ENCODE results near the gene SLC35E3. TPM values are rescaled to one million over a fixed set of nuclear protein-coding genes. Genes with fewer than 3 reads are reported as not detected.

SLC35E3 gene
- total RNA-seq, 1 experiment from 2014 or later: 4.9 TPM

DNA sequence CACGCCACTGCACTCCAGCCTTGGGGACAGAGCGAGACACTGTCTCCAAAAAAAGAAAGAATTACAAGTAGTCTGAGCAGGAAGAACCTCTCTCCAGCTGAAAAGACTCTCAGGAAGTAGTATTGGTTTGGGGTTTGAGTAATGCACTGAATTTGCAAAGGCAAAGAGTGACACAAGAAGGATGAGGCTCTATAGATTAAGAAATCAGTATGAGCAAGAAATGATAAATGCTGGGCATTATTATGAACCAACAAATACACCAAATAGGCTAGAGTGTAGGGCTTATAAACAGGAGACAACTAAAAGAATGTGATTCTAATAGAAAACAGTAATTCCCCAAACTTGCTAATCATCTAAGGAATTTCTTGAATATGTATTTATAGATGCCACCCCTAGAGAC, 2.6 kb upstream of the SLC35E3 start:
- POLR2A ChIA-PET: no interaction called here
- no TSS peak for BruUV-seq (replicated peaks)

More for the DNA sequence above, 2.6 kb upstream of the SLC35E3 start:
- no peak for ATAC-seq
- Histone ChIP-seq H3K27ac (ENCODE audit: low read depth, low read length) (no peak overlapping the region), H3K36me3 (ENCODE audit: control insufficient read depth in 1 of 2, insufficient read depth in 2 of 2, low read length in 2 of 2) (peaks cover 7 to 20% of the 10 kb centered on the region in 2 experiments; a peak in 2 of 4 replicates), H2AFZ (ENCODE audit: low read depth, low read length, poor library complexity, severe bottlenecking) (no peak overlapping the region), H3K4me3 (replicated peaks in 1 of 2; ENCODE audit: low read depth in 1 of 2, low read length in 2 of 2) (no peak overlapping the region), H3K4me1 (ENCODE audit: control insufficient read depth in 1 of 2, insufficient read depth in 2 of 2, low read length in 2 of 2) (peaks cover 0 to 11% of the 10 kb centered on the region in 2 experiments; a peak in 1 of 4 replicates), H3K4me2 (ENCODE audit: low read length) (no peak overlapping the region), H3K27me3 (ENCODE audit: insufficient read depth, low read length) (no peaks in the 10 kb centered on the region), H3K9ac (ENCODE audit: low read length) (no peak overlapping the region), H3K9me2 (ENCODE audit: insufficient read depth) (no peaks in the 10 kb centered on the region), H3K79me2 (ENCODE audit: insufficient read depth, low read length) (peaks cover 12% of the 10 kb centered on the region), H3K9me3 (ENCODE audit: control insufficient read depth in 1 of 2, insufficient read depth in 1 of 2, low read depth in 1 of 2, low read length in 2 of 2) (no peaks in the 10 kb centered on the region), H4K20me1 (ENCODE audit: insufficient read depth) (no peaks in the 10 kb centered on the region)
- ChIA-PET RAD21 (ENCODE audit: low non-redundant PET in 1 of 2, low total read pairs in 2 of 2, uncharacterized antibody in 2 of 2, unreplicated experiment in 2 of 2) (no interaction called here), CTCF (no interaction called here)
- TF ChIP-seq YY1 (IDR thresholded peaks at IDR 0.05; ENCODE audit: extremely low read depth, insufficient replicate concordance, low read depth, low read length): no peak
- TF ChIP-seq, protein P1, sequence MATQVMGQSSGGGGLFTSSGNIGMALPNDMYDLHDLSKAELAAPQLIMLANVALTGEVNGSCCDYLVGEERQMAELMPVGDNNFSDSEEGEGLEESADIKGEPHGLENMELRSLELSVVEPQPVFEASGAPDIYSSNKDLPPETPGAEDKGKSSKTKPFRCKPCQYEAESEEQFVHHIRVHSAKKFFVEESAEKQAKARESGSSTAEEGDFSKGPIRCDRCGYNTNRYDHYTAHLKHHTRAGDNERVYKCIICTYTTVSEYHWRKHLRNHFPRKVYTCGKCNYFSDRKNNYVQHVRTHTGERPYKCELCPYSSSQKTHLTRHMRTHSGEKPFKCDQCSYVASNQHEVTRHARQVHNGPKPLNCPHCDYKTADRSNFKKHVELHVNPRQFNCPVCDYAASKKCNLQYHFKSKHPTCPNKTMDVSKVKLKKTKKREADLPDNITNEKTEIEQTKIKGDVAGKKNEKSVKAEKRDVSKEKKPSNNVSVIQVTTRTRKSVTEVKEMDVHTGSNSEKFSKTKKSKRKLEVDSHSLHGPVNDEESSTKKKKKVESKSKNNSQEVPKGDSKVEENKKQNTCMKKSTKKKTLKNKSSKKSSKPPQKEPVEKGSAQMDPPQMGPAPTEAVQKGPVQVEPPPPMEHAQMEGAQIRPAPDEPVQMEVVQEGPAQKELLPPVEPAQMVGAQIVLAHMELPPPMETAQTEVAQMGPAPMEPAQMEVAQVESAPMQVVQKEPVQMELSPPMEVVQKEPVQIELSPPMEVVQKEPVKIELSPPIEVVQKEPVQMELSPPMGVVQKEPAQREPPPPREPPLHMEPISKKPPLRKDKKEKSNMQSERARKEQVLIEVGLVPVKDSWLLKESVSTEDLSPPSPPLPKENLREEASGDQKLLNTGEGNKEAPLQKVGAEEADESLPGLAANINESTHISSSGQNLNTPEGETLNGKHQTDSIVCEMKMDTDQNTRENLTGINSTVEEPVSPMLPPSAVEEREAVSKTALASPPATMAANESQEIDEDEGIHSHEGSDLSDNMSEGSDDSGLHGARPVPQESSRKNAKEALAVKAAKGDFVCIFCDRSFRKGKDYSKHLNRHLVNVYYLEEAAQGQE (IDR thresholded peaks at IDR 0.05; ENCODE audit: low read depth): no peak
- TF ChIP-seq ZFX (IDR thresholded peaks at IDR 0.05): no peak
- no peak for TF ChIP-seq RAD21 (IDR thresholded peaks at IDR 0.05; ENCODE audit: low read depth)
- no peak for TF ChIP-seq POLR2AphosphoS5 (IDR thresholded peaks at IDR 0.05; ENCODE audit: low read depth, low read length)
- TF ChIP-seq, protein P2, sequence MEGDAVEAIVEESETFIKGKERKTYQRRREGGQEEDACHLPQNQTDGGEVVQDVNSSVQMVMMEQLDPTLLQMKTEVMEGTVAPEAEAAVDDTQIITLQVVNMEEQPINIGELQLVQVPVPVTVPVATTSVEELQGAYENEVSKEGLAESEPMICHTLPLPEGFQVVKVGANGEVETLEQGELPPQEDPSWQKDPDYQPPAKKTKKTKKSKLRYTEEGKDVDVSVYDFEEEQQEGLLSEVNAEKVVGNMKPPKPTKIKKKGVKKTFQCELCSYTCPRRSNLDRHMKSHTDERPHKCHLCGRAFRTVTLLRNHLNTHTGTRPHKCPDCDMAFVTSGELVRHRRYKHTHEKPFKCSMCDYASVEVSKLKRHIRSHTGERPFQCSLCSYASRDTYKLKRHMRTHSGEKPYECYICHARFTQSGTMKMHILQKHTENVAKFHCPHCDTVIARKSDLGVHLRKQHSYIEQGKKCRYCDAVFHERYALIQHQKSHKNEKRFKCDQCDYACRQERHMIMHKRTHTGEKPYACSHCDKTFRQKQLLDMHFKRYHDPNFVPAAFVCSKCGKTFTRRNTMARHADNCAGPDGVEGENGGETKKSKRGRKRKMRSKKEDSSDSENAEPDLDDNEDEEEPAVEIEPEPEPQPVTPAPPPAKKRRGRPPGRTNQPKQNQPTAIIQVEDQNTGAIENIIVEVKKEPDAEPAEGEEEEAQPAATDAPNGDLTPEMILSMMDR (IDR thresholded peaks at IDR 0.05 in 2 of 3, conservative IDR thresholded peaks at IDR 0.05 in 1 of 3; ENCODE audit: borderline replicate concordance in 1 of 3, insufficient read depth in 1 of 3, low read depth in 2 of 3, low read length in 2 of 3): no peak
- no peak for TF ChIP-seq FOSL1 (IDR thresholded peaks at IDR 0.05; ENCODE audit: low read depth)
- no peak for TF ChIP-seq JUND (IDR thresholded peaks at IDR 0.05)
- DNase-seq (ENCODE audit: low read depth, low spot score): no peak
- intact Hi-C loops (cut with micrococcal nuclease): loop anchor here (10.0 kb wide), 1 partner anchor 389 kb away; no protein-coding TSS in a partner anchor

All from HCT116 (cell line).